ENCODE measurements around the gene INPP5A.

The INPP5A gene

GRCh38 chr10:132746386-132746785, 208.8 kb downstream of the INPP5A start:
- TF ChIP-seq CTCF (IDR thresholded peaks at IDR 0.05; ENCODE audit: borderline replicate concordance, control extremely low read depth, extremely low read depth, insufficient read depth, missing control alignments): no peak
- no peak for DNase-seq (ENCODE audit: low spot score)
- in situ Hi-C loops (cut with MboI; ENCODE audit: low sequenced_read_pairs, unreplicated experiment): no loop called here

GRCh38 chr10:132746801-132747625, 209.4 kb downstream of the INPP5A start:
- no peak for TF ChIP-seq CTCF (IDR thresholded peaks at IDR 0.05; ENCODE audit: borderline replicate concordance, control extremely low read depth, extremely low read depth, insufficient read depth, missing control alignments)
- in situ Hi-C loops (cut with MboI; ENCODE audit: low sequenced_read_pairs, unreplicated experiment): no loop called here
- DNase-seq (ENCODE audit: low spot score): no peak

GRCh38 chr10:132748135-132748534, 210.5 kb downstream of the INPP5A start:
- in situ Hi-C loops (cut with MboI; ENCODE audit: low sequenced_read_pairs, unreplicated experiment): no loop called here
- no peak for DNase-seq (ENCODE audit: low spot score)
- TF ChIP-seq CTCF (IDR thresholded peaks at IDR 0.05; ENCODE audit: borderline replicate concordance, control extremely low read depth, extremely low read depth, insufficient read depth, missing control alignments): no peak

GRCh38 chr10:132748545-132749370, 211.2 kb downstream of the INPP5A start:
- in situ Hi-C loops (cut with MboI; ENCODE audit: low sequenced_read_pairs, unreplicated experiment): no loop called here
- no peak for TF ChIP-seq CTCF (IDR thresholded peaks at IDR 0.05; ENCODE audit: borderline replicate concordance, control extremely low read depth, extremely low read depth, insufficient read depth, missing control alignments)
- DNase-seq (ENCODE audit: low spot score): no peak

- DNase-seq (ENCODE audit: low spot score): no peak
- TF ChIP-seq CTCF (IDR thresholded peaks at IDR 0.05; ENCODE audit: borderline replicate concordance, control extremely low read depth, extremely low read depth, insufficient read depth, missing control alignments): no peak
- in situ Hi-C loops (cut with MboI; ENCODE audit: low sequenced_read_pairs, unreplicated experiment): no loop called here
Measured at GRCh38 chr10:132749371-132749795, 211.8 kb downstream of the INPP5A start.

- in situ Hi-C loops (cut with MboI; ENCODE audit: low sequenced_read_pairs, unreplicated experiment): no loop called here
- TF ChIP-seq CTCF (IDR thresholded peaks at IDR 0.05; ENCODE audit: borderline replicate concordance, control extremely low read depth, extremely low read depth, insufficient read depth, missing control alignments): no peak
- DNase-seq (ENCODE audit: low spot score): no peak
Measured at GRCh38 chr10:132750936-132751335, 213.3 kb downstream of the INPP5A start.

Measured in GM13976 (cell line).